Activated CD8-positive, alpha-beta memory T cell treated with anti-CD3 and anti-CD28 coated beads for 36 hours (primary cell): ENCODE measurements around the gene HDAC6. TPM values are rescaled to one million over a fixed set of nuclear protein-coding genes. Genes with fewer than 3 reads are reported as not detected.
"Not testable (repeated sequence)": the region's sequence is repeated elsewhere in the genome, so short reads cannot be mapped to it uniquely, and the experiment has no call there.

Experiments used
- CTCF ChIA-PET: fragments of 350-600 bp; sonication (Branson Sonifier 250); formaldehyde crosslinking; loops from one replicate; lab custom pipeline; 2021; ENCODE audit warnings: antibody characterized with exemption; lab: Charles Lee
- POLR2A ChIA-PET: fragments of 350-600 bp; sonication (Branson Sonifier 250); formaldehyde crosslinking; loops from one replicate; lab custom pipeline; 2021; ENCODE audit warnings: antibody characterized with exemption; lab: Charles Lee
- total RNA-seq, 2 experiments: library from RNA; stranded (reverse); gene quantifications; one replicate each; pipeline ENCODE4 v1.2.3, GENCODE V29; 2021

Gene HDAC6
- total RNA-seq, 2 experiments from 2014 or later = 48.9 to 49.9 TPM

- POLR2A ChIA-PET = no interaction called here
- CTCF ChIA-PET = no interaction called here
These were observed 14.3 kb downstream of the HDAC6 start for GRCh38 chrX:48816014-48816810.

GRCh38 chrX:48818098-48818497 lies 16.2 kb downstream of the HDAC6 start:
- ChIA-PET POLR2A (no interaction called here), CTCF (no interaction called here)

GRCh38 chrX:48818866-48819265 lies 17.0 kb downstream of the HDAC6 start:
- POLR2A ChIA-PET = no interaction called here
- CTCF ChIA-PET = interaction anchor here (0.7 kb wide), 1 partner anchor 72 kb away, joined by 3 read pairs; no protein-coding TSS in a partner anchor

- POLR2A ChIA-PET = not testable (repeated sequence)
- CTCF ChIA-PET = interaction anchor here (0.7 kb wide), 1 partner anchor 73 kb away, joined by 3 read pairs; no protein-coding TSS in a partner anchor
These were observed 17.5 kb downstream of the HDAC6 start for GRCh38 chrX:48819394-48819793.

- ChIA-PET POLR2A (no interaction called here), CTCF (no interaction called here)
These were observed 21.2 kb downstream of the HDAC6 start for GRCh38 chrX:48823053-48823452.

GRCh38 chrX:48824066-48824465 lies 22.2 kb downstream of the HDAC6 start:
- ChIA-PET POLR2A (no interaction called here), CTCF (no interaction called here)

GRCh38 chrX:48826135-48826875 lies 24.4 kb downstream of the HDAC6 start, which contains the start of gene ERAS:
ERAS (plus strand) TSS chrX:48826513; CDS start chrX:48829124, 2,611 bp downstream.
- POLR2A ChIA-PET = no interaction called here
- CTCF ChIA-PET = interaction anchor here (1.0 kb wide), 1 partner anchor 51 kb away, joined by 3 read pairs; no protein-coding TSS in a partner anchor

- CTCF ChIA-PET = no interaction called here
- POLR2A ChIA-PET = no interaction called here
These were observed 25.2 kb downstream of the HDAC6 start for GRCh38 chrX:48826876-48827653.

- POLR2A ChIA-PET = no interaction called here
- CTCF ChIA-PET = no interaction called here
These were observed 25.7 kb downstream of the HDAC6 start for GRCh38 chrX:48827654-48827968.

- POLR2A ChIA-PET = no interaction called here
- CTCF ChIA-PET = no interaction called here
These were observed 27.3 kb downstream of the HDAC6 start for GRCh38 chrX:48829016-48829735.

- POLR2A ChIA-PET = no interaction called here
- CTCF ChIA-PET = no interaction called here
These were observed 29.5 kb downstream of the HDAC6 start for GRCh38 chrX:48831136-48831908.

GRCh38 chrX:48831909-48832291 lies 30.0 kb downstream of the HDAC6 start:
- CTCF ChIA-PET = no interaction called here
- POLR2A ChIA-PET = no interaction called here

- CTCF ChIA-PET = no interaction called here
These were observed 31.8 kb downstream of the HDAC6 start for GRCh38 chrX:48833542-48834138.

GRCh38 chrX:48834383-48834709 lies 32.5 kb downstream of the HDAC6 start:
- ChIA-PET CTCF (no interaction called here), POLR2A (no interaction called here)

More at GRCh38 chrX:48833542-48834138, 31.8 kb downstream of the HDAC6 start:
- POLR2A ChIA-PET = no interaction called here

GRCh38 chrX:48835524-48836329 lies 33.9 kb downstream of the HDAC6 start, which contains the start of gene PCSK1N:
PCSK1N (minus strand) TSS chrX:48835610; CDS start chrX:48835532, 78 bp downstream.
- POLR2A ChIA-PET = no interaction called here
- CTCF ChIA-PET = interaction anchor here (1.8 kb wide), 1 partner anchor 188 kb away, joined by 3 read pairs; no protein-coding TSS in a partner anchor

- CTCF ChIA-PET = no interaction called here
These were observed 37.8 kb downstream of the HDAC6 start for GRCh38 chrX:48839686-48840085.

GRCh38 chrX:48848847-48849246 lies 47.0 kb downstream of the HDAC6 start:
- POLR2A ChIA-PET = no interaction called here
- CTCF ChIA-PET = no interaction called here

More at GRCh38 chrX:48839686-48840085, 37.8 kb downstream of the HDAC6 start:
- POLR2A ChIA-PET = no interaction called here
